Measurements from ENCODE around the gene RAB3GAP1. TPM values are rescaled to one million over a fixed set of nuclear protein-coding genes. Genes with fewer than 3 reads are reported as not detected.
"Not testable (repeated sequence)": the region's sequence is repeated elsewhere in the genome, so short reads cannot be mapped to it uniquely, and the experiment has no call there.

RAB3GAP1 gene
- total RNA-seq, 1 experiment from 2014 or later = 36.8 TPM

- H3K36me3 ChIP-seq (ENCODE audit: low read depth) = peaks cover 4% of the 10 kb centered on the region; the same call in 1 of the 2 replicates
- H3K4me2 ChIP-seq = no peak overlapping the region
- no TSS peak for BruUV-seq (replicated peaks)
- H3K4me1 ChIP-seq (replicated peaks; ENCODE audit: insufficient read depth) = peaks cover 13% of the 10 kb centered on the region
- H3K4me3 ChIP-seq = no peak overlapping the region
- intact Hi-C loops (cut with micrococcal nuclease; ENCODE audit: unreplicated experiment) = no loop called here
- peaks cover 4% of the 10 kb centered on the region; the same call in 1 of the 2 replicates for H3K9me3 ChIP-seq (ENCODE audit: insufficient read depth, low read depth)
- H4K20me1 ChIP-seq (ENCODE audit: insufficient read depth) = peaks cover 13% of the 10 kb centered on the region; the same call in 1 of the 2 replicates
- H3K27me3 ChIP-seq (ENCODE audit: insufficient read depth, low read depth) = no peaks in the 10 kb centered on the region
- ChIA-PET POLR2A (ENCODE audit: unreplicated experiment) (no interaction called here), CTCF (no interaction called here)
- no peaks in the 10 kb centered on the region for H3F3A ChIP-seq (ENCODE audit: insufficient read depth, low read depth)
- DNase-seq = no peak
- no peaks in the 10 kb centered on the region for H3K9me2 ChIP-seq (ENCODE audit: insufficient read depth)
- TF ChIP-seq EZH2 (IDR thresholded peaks at IDR 0.05; ENCODE audit: low read depth) (no peak), CTCF (conservative IDR thresholded peaks at IDR 0.05) (no peak)
- H2AFZ ChIP-seq = no peak overlapping the region
- H3K27ac ChIP-seq = no peak overlapping the region
- H3K79me2 ChIP-seq (ENCODE audit: low read depth) = peaks cover 32% of the 10 kb centered on the region; the same call in 1 of the 2 replicates
Observed at GRCh38 chr2:135078417-135078816, 26.3 kb downstream of the RAB3GAP1 start.

GRCh38 chr2:135086222-135086621 is 34.1 kb downstream of the RAB3GAP1 start:
- Histone ChIP-seq H3K36me3 (ENCODE audit: low read depth) (no peaks in the 10 kb centered on the region; the same call in 1 of the 2 replicates), H3K4me1 (replicated peaks; ENCODE audit: insufficient read depth) (no peaks in the 10 kb centered on the region), H3K9me2 (ENCODE audit: insufficient read depth) (no peaks in the 10 kb centered on the region), H3F3A (ENCODE audit: insufficient read depth, low read depth) (no peaks in the 10 kb centered on the region), H3K27me3 (ENCODE audit: insufficient read depth, low read depth) (no peaks in the 10 kb centered on the region), H4K20me1 (ENCODE audit: insufficient read depth) (peaks cover 9% of the 10 kb centered on the region), H2AFZ (no peak overlapping the region), H3K4me3 (no peak overlapping the region), H3K79me2 (ENCODE audit: low read depth) (peaks cover 25% of the 10 kb centered on the region), H3K4me2 (no peak overlapping the region), H3K27ac (no peak overlapping the region), H3K9me3 (ENCODE audit: insufficient read depth, low read depth) (no peaks in the 10 kb centered on the region)
- no TSS peak for BruUV-seq (replicated peaks)
- POLR2A ChIA-PET (ENCODE audit: unreplicated experiment) = no interaction called here
- no peak for TF ChIP-seq CTCF (conservative IDR thresholded peaks at IDR 0.05)
- no peak for TF ChIP-seq EZH2 (IDR thresholded peaks at IDR 0.05; ENCODE audit: low read depth)
- intact Hi-C loops (cut with micrococcal nuclease; ENCODE audit: unreplicated experiment) = no loop called here
- DNase-seq = no peak
- CTCF ChIA-PET = no interaction called here

- H3K4me3 ChIP-seq; H3K9me2 ChIP-seq (ENCODE audit: insufficient read depth); intact Hi-C loops (cut with micrococcal nuclease; ENCODE audit: unreplicated experiment); H3K36me3 ChIP-seq (ENCODE audit: low read depth); H3K27me3 ChIP-seq (ENCODE audit: insufficient read depth, low read depth); H3K27ac ChIP-seq; DNase-seq; H3K4me2 ChIP-seq; H3K4me1 ChIP-seq (replicated peaks; ENCODE audit: insufficient read depth); H2AFZ ChIP-seq; CTCF ChIA-PET; BruUV-seq (replicated peaks); H3K9me3 ChIP-seq (ENCODE audit: insufficient read depth, low read depth); H3F3A ChIP-seq (ENCODE audit: insufficient read depth, low read depth); POLR2A ChIA-PET (ENCODE audit: unreplicated experiment): not testable (repeated sequence)
- H3K79me2 ChIP-seq (ENCODE audit: low read depth) = peaks cover 17% of the 10 kb centered on the region
- peaks cover 12% of the 10 kb centered on the region for H4K20me1 ChIP-seq (ENCODE audit: insufficient read depth)
Observed at GRCh38 chr2:135089597-135089996, 37.5 kb downstream of the RAB3GAP1 start.

DNA sequence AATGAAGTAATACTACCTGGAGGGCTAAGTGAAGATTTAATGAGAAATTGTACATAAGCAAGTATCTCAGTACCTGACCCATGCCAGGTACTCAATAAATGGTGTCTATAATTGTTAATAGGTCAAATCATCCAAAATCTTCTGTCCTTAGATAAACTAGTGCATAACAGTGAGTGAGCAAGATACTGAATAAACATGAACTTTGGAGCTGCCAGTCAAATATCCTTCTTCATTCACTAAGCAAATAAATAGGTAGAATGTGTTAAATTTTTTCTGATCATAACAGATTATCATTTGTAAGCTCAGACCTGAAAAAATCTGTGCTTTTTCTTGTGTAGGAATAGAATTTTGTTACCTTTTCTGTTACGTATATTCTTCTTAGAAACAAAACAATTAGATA is 39.6 kb downstream of the RAB3GAP1 start:
- Histone ChIP-seq H3K4me3 (no peak overlapping the region), H3K27ac (no peak overlapping the region), H3K36me3 (ENCODE audit: low read depth) (peaks cover 14% of the 10 kb centered on the region), H3K27me3 (ENCODE audit: insufficient read depth, low read depth) (no peaks in the 10 kb centered on the region), H4K20me1 (ENCODE audit: insufficient read depth) (peaks cover 9% of the 10 kb centered on the region), H3K4me2 (no peak overlapping the region), H3F3A (ENCODE audit: insufficient read depth, low read depth) (no peaks in the 10 kb centered on the region), H3K9me2 (ENCODE audit: insufficient read depth) (no peaks in the 10 kb centered on the region), H2AFZ (no peak overlapping the region), H3K4me1 (replicated peaks; ENCODE audit: insufficient read depth) (no peaks in the 10 kb centered on the region), H3K9me3 (ENCODE audit: insufficient read depth, low read depth) (no peaks in the 10 kb centered on the region), H3K79me2 (ENCODE audit: low read depth) (peaks cover 16% of the 10 kb centered on the region)
- no TSS peak for BruUV-seq (replicated peaks)
- intact Hi-C loops (cut with micrococcal nuclease; ENCODE audit: unreplicated experiment) = no loop called here
- DNase-seq = no peak
- TF ChIP-seq CTCF (conservative IDR thresholded peaks at IDR 0.05) (no peak), EZH2 (IDR thresholded peaks at IDR 0.05; ENCODE audit: low read depth) (no peak)
- ChIA-PET POLR2A (ENCODE audit: unreplicated experiment) (interaction anchor here (0.7 kb wide), 1 partner anchor 278 kb away, joined by 5 read pairs; no protein-coding TSS in a partner anchor), CTCF (interaction anchor here (0.7 kb wide), 1 partner anchor 33 kb away, joined by 3 read pairs; no protein-coding TSS in a partner anchor)
